Type B pancreatic cell (in vitro differentiated cells): ENCODE measurements around the gene AIG1. TPM values are rescaled to one million over a fixed set of nuclear protein-coding genes. Genes with fewer than 3 reads are reported as not detected.
A peak's percentile ranks its signal among the peaks of the same experiment; 100 is the strongest.

Experiments
- DNase-seq: peaks from one replicate; pipeline ENCODE4 v3.0.0; 2021; ENCODE audit warnings: mixed read lengths; ENCODE audit not compliant: unreplicated experiment; ENCODE audit errors: extremely low spot score
- H3K27ac Mint-ChIP-seq: 2 replicates; pipeline ENCODE4 v1.8.0; 2021; ENCODE audit warnings: mild to moderate bottlenecking, mixed read lengths
- H3K27me3 Mint-ChIP-seq: 2 replicates; pipeline ENCODE4 v1.8.0; 2021; ENCODE audit warnings: mixed read lengths
- H3K36me3 Mint-ChIP-seq: 2 replicates; pipeline ENCODE4 v1.8.0; 2021; ENCODE audit warnings: mixed read lengths
- H3K4me1 Mint-ChIP-seq: one replicate; pipeline ENCODE4 v1.8.0; 2021; ENCODE audit warnings: mixed read lengths; ENCODE audit not compliant: unreplicated experiment
- H3K4me3 Mint-ChIP-seq: 2 replicates; pipeline ENCODE4 v1.8.0; 2021; ENCODE audit warnings: mild to moderate bottlenecking, mixed read lengths
- H3K9me3 Mint-ChIP-seq: 2 replicates; pipeline ENCODE4 v1.8.0; 2021; ENCODE audit warnings: mixed read lengths
- CTCF ChIP-seq: fragments of 200-600 bp; sonication (generic); conservative IDR thresholded peaks from 2 replicates; pipeline ENCODE4 v1.5.0; 2021; ENCODE audit warnings: antibody characterized with exemption, mild to moderate bottlenecking
- total RNA-seq: library from RNA; stranded (reverse); gene quantifications from 2 replicates; pipeline ENCODE4 v1.2.1, GENCODE V29; 2021; ENCODE audit warnings: low replicate concordance

AIG1 gene
- total RNA-seq, 1 donor from 2014 or later = 34.3 TPM

GRCh38 chr6:143022587-143022986 is 38.1 kb upstream of the AIG1 start:
- H3K27ac Mint-ChIP-seq = no peak overlapping the region
- no peak for TF ChIP-seq CTCF
- H3K4me3 Mint-ChIP-seq = no peak overlapping the region
- H3K9me3 Mint-ChIP-seq = no peaks in the 10 kb centered on the region
- H3K4me1 Mint-ChIP-seq = no peaks in the 10 kb centered on the region
- DNase-seq = no peak
- no peaks in the 10 kb centered on the region for H3K36me3 Mint-ChIP-seq
- no peaks in the 10 kb centered on the region for H3K27me3 Mint-ChIP-seq

DNA sequence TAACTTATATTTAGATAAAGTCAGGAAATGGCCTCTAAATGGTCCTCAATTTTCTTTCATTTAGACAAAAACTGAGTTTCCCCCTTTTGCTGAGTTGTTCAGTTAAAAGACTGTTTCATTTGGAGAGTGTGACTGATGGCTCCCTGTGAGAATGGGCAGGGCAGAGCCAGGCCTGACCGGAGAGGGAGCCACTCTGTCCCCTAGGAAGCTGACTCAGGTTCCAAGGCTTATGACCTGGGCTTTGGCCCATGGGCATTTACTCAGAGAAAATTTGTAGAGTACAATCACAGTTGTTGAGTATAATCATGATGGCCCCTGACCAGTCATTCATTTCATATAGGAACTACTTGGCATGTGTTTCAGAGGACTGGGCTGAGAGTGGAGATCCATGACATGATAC is 37.0 kb upstream of the AIG1 start:
- Mint-ChIP-seq H3K36me3 (no peaks in the 10 kb centered on the region), H3K27me3 (no peaks in the 10 kb centered on the region), H3K4me1 (no peaks in the 10 kb centered on the region), H3K4me3 (no peak overlapping the region), H3K9me3 (no peaks in the 10 kb centered on the region), H3K27ac (no peak overlapping the region)
- DNase-seq = no peak
- no peak for TF ChIP-seq CTCF

DNA sequence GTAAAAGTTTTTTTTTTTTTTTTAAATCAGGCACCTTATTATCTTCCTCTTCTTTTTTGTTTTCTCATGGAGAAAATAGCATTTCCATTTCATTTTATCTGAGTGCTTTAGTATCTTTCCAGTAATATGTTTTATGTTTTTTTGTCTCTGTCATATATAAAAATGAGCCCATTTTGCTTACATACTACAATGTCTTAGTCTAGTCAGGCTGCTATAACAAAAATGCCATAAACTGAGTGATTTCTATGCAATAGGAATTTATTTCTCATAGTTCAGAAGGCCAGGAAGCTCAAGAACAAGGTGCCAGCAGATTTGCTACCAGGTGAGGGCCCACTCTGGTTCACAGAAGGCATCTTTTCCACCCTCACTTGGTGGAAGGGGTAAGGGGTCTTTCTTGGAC is 35.7 kb upstream of the AIG1 start:
- H3K36me3 Mint-ChIP-seq = no peaks in the 10 kb centered on the region
- no peak overlapping the region for H3K4me3 Mint-ChIP-seq
- H3K4me1 Mint-ChIP-seq = no peaks in the 10 kb centered on the region
- no peak for DNase-seq
- H3K27ac Mint-ChIP-seq = no peak overlapping the region
- H3K9me3 Mint-ChIP-seq = no peaks in the 10 kb centered on the region
- TF ChIP-seq CTCF = no peak
- no peaks in the 10 kb centered on the region for H3K27me3 Mint-ChIP-seq

DNA sequence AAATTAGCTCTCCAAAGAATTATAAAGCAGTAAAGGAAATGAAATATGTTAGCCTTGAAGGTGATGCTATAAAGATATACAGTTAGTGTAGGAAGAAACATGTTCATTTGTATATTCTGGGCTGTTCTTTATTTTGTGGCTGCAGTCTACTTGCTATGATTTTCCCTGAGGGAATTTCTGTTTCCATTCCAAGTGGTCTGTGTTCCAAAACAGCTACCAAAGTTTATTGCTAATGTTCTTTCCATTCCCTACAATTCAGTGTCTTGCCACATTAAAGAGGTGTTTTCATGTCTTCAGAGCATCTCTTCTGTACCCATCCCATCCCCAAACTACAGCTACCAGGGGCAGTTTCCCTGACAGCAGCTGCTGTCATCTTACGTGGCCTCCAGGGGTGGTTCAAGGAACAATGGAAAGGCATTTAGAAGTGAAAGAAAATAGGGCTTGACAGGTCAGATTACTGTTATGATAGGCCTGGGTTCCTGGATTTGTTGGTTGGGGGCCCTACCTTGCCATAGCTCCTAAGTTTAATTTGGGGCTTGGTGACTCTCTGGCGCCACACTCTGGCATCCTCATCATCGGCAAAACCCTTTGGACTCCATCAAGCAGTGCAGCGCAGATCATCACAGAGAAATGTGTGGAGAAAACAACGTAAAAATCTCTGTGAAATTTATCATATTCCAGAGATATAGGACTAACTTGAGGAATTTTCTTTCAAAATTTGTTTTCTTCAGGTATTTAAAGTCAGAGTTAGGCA is 33.8 kb upstream of the AIG1 start:
- Mint-ChIP-seq H3K36me3 (no peaks in the 10 kb centered on the region), H3K27ac (no peak overlapping the region), H3K9me3 (no peaks in the 10 kb centered on the region), H3K4me3 (no peak overlapping the region), H3K27me3 (no peaks in the 10 kb centered on the region), H3K4me1 (no peaks in the 10 kb centered on the region)
- DNase-seq = no peak
- TF ChIP-seq CTCF = peak; percentile 69

DNA sequence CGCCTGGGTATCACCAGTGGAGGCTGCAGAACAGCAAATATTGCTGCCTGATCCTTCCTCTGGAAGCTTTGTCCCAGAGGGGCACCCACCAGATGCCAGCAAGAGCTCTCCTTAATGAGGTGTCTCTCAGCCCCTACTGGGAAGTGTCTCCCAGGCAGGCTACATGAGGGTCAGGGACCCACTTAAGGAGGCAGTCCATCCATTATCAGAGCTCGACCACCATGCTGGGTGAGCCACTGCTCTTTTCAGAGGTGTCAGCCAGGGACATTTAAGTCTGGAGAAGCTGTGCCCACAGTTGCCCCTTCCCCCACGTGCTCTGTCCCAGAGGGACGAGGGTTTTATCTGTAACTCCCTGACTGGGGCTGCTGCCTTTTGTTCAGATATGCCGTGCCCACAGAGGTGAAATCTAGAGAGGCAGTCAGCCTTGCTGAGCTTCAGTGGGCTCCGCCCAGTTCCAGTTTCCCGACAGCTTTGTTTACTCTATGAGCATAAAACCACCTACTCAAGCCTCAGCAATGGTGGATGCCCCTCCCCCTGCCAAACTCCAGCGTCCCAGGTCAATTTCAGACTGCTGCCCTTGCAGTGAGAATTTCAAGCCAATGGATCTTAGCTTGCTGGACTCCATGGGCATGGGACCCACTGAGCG is 25.9 kb upstream of the AIG1 start:
- H3K27ac Mint-ChIP-seq = no peak overlapping the region
- TF ChIP-seq CTCF = no peak
- DNase-seq = no peak
- H3K9me3 Mint-ChIP-seq = no peaks in the 10 kb centered on the region
- H3K36me3 Mint-ChIP-seq = no peaks in the 10 kb centered on the region
- H3K27me3 Mint-ChIP-seq = no peaks in the 10 kb centered on the region
- H3K4me3 Mint-ChIP-seq = no peak overlapping the region
- no peaks in the 10 kb centered on the region for H3K4me1 Mint-ChIP-seq
